Right lung (tissue), 5 donors: ENCODE data around the gene CFAP46. TPM values are rescaled to one million over a fixed set of nuclear protein-coding genes. Genes with fewer than 3 reads are reported as not detected.
"Not testable (repeated sequence)": the region's sequence is repeated elsewhere in the genome, so short reads cannot be mapped to it uniquely, and the experiment has no call there.

Experiments
- DNase-seq, 2 donors: peaks; one replicate each; pipeline ENCODE4 v3.0.0-alpha.2; 2013
- polyA plus RNA-seq, 5 donors: library from polyadenylated mRNA; unstranded; fragments of 120-200 nt; gene quantifications; one replicate each; pipeline versions ENCODE4 v1.2.1 to v1.2.3, GENCODE V29; 2013; ENCODE audit warnings: inconsistent platforms in 1 of 5, low replicate concordance in 1 of 5; ENCODE audit not compliant: insufficient read length in 5 of 5, insufficient read depth in 1 of 5

CFAP46 gene
- polyA plus RNA-seq, 5 donors, result 2.3 to 5.2 (median 3.8) TPM

DNA sequence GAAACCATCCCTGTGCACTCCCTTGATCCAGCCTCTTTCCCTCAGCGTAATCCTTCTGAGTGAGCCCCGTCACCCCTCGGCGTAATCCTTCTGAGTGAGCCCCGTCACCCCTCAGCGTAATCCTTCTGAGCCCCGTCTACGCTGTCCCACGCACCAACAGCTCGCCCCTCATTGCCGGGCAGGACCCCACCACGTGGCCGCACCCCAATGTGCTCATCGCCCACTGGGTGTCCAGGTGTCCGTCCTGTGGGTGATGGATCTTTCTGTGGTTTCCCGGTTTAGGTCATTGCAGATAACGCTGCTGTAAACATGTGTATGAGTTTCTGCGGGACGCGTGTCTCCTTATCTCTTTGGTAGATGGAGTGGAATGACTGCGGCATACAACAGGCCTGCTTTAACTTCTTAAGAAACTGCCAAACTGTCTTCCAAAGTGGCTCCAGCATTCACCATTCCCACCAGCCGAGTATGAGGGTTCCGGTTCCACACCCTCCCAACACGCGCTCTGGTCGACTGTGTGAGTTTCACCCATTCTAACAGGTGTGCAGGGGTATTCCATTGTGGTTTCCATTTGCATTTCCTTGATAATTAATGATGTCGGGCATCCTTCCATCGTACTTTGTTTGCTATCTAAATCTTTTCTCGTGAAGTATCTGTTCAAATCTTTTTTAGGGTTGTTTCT is 114.4 kb downstream of the CFAP46 start:
- no peak for DNase-seq

DNA sequence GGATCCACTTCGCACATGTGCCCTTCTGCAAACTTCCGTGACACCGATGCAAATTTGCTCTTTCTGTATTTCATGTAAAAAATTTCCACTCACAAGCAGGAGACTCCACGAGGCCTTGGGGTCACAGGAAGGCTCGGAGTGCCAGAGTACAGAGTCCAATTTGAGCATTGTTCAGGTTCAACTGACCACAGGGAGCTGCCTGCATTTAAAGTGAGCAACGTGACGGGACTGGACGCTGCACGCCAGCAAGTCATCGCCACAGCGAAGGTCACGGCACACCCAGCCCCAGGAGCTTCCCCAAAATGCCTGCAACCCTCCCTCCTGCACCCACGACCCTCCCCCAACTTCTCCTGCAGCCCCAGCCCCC is 115.0 kb downstream of the CFAP46 start:
- DNase-seq, result no peak

DNA sequence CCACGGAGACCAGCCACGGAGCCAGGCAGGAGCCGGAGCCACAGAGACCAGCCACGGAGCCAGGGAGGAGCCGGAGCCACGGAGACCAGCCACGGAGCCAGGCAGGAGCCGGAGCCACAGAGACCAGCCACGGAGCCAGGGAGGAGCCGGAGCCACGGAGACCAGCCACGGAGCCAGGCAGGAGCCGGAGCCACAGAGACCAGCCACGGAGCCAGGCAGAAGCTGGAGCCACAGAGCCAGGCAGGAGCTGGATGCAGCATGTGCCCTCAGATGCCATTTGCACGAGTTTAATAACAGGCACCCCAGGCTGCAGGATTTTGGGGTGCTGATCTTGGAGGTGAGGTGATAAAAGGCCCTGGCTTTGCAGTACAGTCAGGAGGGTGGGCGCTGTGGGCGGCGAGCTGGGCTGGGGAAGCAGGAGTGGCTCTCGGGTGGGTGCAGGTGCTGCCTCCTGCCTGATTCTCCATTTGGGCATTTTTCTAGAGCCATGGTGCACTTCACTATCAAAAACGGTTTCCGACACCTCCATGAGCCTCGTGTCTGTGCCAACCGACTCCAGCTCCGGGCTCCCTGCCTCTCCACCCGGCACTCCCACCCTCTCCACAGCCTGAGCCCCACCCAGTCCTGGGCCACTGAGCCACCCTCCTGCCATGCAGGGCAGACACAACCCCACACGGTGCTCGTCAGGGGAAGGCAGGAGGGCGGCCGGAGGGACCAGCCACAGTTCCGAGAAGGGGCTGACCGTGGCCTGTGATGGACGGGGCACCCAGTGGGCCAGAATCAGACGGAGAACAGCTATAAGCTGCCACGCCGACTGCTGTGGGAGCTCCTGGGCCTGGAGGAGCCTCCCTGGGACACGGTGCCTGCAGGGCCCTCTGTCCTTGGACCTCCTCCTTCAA is 115.6 kb downstream of the CFAP46 start:
- no peak for DNase-seq

DNA sequence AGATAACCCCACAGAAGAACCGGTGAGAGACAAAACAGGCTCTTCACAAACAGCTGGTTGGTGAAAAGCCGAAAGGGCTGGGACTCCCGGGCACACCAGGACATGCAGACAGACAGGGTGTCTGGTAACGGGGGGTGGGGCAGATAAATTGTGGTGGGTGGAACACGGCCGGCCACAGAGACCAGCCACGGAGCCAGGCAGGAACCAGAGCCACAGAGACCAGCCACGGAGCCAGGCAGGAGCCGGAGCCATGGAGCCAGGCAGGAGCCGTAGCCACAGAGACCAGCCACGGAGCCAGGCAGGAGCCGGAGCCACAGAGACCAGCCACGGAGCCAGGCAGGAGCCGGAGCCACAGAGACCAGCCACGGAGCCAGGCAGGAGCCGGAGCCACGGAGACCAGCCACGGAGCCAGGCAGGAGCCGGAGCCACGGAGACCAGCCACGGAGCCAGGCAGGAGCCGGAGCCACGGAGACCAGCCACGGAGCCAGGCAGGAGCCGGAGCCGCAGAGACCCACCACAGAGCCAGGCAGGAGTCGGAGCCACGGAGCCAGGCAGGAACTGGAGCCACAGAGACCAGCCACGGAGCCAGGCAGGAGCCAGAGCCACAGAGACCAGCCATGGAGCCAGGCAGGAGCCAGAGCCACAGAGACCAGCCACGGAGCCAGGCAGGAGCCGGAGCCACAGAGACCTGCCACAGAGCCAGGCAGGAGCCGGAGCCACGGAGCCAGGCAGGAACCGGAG is 116.4 kb downstream of the CFAP46 start:
- not testable (repeated sequence) for DNase-seq

DNA sequence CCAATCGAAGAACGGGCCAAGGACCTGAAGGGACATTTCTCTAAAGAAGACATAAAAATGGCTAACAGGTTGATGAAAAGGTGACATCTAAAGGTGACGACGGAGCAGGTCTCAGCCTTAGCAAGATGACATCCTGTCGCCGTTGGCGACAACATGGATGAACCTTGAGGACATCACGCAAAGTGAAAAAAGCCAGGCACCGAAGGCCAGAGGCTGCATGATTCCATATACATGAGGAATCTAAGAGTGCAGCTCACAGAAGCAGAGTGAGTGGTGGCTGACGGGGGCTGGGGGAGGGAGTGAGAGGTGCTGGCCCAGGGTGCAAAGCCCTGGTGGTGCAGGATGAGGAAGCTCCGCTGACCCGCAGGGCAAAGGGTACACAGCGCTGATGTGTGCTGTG is 122.3 kb downstream of the CFAP46 start:
- DNase-seq, result no peak

DNA sequence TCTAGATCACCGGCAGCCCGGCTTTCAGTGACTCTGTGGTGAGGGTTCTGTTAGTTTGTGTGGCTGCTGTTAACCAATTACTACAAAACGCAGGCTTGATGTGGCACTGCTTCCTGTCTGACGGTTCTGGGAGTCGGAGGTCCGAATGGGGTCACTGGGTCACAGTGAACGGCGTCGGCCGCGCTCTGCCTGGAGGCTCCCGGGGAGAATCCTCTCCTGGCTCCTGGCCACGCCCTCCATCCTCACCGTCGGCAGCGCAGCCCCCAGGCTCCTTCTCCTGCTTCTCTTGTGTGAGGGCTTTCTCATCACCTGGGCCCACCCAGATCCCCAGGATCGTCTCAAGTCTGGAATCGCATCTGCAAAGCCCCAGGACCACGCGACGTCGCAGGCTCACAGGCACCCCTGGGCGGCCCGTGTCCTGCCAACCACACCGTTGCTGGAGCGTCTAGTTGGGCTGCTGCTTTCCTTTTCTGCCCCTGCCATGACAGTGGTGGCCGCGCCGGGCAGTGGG is 124.6 kb downstream of the CFAP46 start:
- no peak for DNase-seq

DNA sequence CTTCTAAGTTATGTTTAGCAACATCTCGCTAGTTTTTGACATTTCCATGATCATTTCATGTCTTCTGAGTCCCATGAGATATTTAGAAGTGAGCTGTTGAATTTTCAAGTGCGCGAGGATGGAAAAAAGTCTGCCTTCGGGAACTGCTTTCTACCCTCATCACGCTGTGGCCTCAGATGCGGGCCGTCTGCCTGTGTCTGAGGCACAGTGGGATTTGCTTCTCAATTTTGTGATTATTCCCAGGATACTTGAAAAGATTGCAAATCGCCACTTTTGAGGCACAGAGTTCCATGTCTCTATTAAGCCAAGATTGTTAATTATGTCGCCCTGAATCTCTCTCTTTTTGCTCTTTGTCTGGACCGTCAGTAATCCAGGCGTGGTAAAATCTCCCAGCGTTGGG is 125.7 kb downstream of the CFAP46 start:
- DNase-seq, result no peak

DNA sequence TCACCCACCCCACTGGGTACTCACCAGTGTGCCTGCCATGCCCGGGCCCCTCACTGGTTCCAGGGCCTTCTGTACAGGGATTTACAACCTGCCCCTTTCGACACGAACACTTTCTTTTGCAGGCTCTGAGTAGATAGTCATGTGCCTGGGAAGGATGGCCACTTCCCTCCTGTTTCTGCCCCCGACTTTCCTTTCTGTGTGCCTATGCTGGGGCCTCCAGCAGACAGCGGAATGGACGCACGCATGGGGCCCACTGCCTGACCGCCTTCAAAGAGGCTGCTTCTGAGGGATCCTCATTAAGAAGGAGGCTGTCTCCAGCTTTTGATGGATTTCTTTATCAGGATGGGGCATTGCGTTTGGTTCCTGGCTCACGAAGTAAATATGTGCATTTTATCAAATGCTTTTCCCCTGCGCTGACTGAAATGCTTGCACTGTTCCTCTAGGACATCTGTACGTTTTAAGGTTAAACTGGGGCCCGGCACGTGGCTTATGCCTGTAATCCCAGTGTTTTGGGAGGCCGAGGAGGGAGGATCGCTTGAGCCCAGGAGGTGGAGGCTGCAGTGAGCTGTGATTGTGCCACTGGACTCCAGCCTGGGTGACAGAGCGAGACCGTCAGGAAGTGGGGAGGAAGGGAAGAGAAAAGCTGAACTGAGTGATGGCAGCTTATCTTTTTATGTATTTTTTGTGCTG is 127.1 kb downstream of the CFAP46 start:
- no peak for DNase-seq

DNA sequence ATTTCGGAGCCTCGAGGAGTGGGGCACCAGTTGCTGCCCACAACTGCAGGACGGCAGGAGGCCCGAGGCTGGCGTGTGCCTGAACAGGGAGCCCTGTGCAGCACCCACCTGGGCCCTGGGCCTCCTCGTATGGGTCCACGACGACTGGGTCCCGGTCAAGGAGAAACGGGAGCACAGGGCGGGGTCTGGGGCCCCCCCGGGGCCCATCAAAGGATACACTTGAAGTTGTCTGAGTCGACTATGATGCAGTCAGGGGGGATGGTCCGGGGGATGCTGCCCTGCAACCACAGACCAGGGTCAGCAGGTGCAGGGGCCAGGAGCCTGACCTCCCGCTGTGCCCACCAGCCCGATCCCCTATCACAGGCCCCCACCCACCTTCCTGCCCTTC is 127.9 kb downstream of the CFAP46 start:
- no peak for DNase-seq

DNA sequence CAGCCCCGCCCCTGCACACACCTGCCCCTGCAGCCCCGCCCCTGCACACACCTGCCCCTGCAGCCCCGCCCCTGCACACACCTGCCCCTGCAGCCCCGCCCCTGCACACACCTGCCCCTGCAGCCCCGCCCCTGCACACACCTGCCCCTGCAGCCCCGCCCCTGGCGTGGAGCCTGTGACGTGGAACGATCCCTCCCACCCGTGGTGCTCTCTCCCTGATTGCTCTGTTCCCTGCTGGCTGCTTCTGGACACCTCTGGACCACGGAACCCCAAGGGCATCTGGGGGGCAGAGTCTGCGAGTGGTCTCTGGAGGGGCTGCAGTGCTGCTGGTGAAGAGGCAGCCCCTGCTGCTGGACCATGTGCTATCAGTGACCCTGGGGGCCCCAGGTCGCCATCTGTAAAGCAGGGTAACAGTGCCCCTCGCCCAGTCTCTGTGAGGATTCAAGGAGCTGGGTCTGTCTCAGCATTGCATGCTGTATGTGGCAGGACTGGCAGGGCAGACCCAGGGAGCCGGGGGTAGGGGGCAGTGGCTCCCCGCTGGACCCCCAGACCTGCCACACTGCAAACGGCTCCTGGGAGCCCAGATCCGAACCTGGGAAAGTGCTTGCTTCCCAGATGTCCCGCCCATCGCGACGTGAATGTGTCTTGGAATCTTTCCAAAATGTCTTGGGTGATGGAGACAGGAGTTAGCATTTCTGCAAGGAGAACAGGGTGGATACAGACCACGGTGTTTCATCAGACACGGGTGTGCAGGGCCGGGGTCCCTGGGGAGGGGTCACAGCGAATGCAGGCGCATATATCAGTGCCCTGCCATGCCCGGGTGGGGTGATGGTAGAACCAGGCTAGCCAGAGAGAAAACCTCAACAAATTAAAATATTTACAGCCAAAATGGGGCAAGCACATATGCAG is 128.6 kb downstream of the CFAP46 start:
- no peak for DNase-seq

DNA sequence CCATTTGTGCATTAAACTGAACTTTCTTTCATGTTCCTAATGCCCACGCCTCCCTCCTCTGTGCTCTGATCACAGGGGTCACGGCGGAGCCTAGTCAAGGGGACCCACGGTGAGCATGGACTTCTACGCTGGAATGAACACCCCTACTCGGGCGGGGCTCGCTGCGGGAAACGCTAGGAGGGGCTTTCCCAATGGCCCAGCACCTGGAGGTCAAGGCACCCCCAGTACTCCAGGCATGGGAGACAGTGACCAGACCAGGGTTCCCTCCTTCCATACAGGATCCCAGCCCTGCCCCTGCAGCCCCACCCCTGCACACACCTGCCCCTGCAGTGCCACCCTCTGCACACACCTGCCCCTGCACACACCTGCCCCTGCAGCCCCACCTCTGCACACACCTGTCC is 129.4 kb downstream of the CFAP46 start:
- no peak for DNase-seq

DNA sequence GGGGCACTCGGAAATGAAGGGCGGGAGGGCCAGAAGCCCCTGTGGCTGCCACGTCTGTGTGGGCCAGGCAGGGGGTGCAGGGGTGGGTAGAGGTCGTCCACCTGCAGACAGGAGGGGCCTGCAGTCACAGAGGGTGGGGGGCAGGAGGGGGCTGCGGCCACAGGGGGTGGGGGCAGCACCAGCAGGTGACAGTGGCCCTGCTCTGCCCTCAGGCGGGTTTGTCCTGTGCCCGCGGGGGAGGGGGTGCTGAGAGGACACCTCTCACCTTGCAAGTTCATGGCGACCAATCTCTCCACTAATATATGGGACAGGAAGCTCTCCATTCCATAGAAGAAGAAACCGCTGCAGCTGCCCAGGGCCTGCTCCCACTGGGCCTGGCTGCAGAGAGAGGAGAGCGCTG is 129.8 kb downstream of the CFAP46 start:
- DNase-seq, result no peak

DNA sequence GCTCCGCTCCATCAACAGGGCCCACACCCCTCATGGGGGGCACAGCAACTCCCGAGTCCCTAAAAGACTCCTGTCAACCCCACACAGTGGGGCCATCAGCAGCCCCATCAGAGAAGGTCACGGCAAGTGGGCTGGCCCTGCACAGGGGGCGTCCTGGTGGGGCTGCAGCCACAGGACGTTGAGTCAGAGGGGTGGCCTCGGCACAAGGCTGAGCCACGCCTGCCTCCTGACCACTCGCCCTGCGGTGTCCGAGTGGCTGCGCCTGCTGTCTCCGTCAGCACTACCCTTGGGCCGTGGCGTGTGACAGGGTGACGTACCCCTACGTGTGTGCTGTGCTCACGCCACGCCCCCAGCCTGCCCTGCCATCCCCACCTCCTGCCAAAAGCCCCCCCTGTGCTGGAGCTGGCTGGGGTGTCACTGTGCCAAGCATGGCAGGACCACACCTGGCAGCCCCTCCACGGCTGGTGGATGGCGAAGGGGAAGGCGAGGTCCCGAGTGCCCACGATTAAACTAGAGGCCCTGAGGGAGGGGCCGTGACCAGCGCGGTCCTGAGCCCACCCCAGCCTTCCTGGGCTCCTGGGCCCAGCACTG is 130.4 kb downstream of the CFAP46 start:
- no peak for DNase-seq

DNA sequence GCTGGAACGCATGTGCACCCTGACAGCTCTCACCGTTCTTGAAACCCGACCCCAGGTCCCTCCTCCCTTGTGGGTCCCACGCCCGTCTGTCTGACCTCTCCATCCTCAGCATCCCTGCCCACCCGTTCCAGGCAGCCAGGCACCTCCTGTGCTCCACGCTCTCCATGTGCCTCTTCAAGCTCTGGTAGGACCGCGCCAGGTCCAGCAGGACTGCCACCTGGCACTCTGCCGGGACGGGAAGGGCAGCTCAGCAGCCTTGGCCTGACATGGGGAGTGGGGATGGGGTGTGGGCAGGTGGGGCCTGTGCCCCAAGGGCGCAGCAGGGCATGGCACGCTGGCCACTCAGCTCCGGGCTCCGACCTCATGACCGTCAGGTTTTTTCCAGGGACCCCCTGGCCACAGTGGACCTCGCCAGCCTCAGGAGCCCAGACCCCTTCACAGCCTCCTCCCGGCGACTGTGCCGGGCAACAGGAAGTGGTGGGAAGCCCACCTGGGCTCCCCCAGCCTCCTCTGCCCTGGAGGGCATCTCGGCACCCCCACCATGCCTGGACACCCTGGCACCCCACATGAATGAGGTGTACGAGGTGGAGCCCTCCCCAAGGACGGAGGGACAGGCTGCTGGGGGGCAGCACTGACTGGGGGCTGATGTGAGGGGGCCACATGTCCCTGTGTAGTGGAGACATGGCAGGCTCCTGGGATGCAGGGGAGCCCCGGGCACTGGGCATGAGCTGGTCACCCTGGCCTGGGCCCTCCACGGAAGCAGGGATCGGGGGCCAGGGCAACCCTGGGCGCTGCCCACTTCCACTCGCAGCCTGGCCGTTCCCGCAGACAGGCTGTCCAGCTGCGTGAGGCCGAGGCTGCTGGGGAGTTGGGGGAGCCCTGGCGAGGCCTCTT is 131.3 kb downstream of the CFAP46 start:
- no peak for DNase-seq

DNA sequence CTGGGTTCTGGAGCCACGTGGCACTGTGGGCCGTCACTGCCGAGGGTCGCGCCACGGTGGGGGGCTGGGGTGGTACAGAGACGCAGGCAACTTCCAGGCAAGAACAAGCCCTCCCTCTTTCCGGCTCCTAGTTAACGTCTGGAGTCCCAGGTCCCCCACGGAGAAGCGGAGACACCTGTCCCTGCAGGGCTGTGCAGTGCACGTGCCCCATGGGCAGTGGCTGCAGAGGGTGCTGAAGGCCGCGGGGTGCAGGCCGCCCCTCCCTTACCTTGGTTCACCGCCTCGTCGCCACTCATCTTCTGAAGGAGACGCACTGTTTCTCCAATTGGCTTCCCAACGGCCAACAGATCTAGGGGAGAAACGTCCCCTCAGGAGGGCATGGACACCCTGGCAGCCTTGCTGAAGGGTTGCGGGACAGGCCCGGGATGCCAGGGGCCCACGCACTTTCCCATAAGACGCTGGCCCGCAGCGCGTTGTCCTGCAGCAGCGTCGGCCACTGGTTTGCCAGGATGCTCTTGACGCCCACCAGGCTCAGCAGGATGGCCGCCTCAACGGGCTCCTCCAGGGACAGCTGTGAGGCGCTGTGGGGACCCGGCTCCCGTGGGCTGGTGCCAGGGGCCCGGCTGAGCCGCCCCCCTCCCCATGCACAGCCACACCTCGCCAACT is 132.1 kb downstream of the CFAP46 start:
- DNase-seq, result no peak

DNA sequence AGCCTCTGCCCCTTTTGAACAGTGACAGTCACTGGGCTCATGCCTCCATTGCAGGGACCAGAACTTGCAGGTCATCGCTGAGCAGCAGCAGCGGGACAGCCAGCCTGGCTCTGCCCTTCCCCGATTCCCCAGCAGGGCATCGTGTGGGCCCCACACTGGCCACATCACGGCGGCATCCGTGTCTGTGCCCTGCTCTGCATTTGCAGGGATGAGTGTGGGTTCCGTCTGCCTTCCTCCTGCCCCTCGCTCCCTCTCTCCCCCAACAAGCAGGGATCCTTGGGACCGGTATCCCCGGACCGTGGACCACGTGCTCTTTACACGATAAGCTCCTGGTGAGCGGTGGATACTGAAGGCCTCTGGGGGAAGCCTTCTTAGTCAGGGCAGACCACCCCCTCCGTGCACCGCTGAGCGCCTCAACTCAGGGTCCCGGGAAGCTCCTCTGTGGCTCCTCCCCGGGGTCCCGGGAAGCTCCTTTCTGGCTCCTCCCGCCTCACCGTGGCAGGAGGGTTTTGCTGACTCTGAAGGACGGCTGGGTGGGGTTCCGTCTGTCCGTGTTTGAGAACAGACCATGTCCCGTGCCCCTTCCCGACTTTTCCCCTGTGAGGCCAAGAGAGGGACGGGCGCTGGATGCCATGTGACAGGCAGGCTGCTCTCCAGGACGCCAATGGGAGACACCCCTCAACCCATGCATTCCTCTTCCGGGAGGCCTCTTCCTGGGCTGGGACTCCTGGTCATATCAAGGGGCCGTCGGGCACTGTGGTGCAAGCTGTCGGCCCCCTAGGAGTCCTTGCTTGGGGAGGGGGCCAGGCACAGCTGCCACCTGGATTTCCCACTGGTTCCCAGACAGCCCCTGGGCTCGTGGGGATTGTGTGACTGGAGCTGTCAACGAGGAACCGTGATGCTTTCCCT is 132.9 kb downstream of the CFAP46 start:
- no peak for DNase-seq

DNA sequence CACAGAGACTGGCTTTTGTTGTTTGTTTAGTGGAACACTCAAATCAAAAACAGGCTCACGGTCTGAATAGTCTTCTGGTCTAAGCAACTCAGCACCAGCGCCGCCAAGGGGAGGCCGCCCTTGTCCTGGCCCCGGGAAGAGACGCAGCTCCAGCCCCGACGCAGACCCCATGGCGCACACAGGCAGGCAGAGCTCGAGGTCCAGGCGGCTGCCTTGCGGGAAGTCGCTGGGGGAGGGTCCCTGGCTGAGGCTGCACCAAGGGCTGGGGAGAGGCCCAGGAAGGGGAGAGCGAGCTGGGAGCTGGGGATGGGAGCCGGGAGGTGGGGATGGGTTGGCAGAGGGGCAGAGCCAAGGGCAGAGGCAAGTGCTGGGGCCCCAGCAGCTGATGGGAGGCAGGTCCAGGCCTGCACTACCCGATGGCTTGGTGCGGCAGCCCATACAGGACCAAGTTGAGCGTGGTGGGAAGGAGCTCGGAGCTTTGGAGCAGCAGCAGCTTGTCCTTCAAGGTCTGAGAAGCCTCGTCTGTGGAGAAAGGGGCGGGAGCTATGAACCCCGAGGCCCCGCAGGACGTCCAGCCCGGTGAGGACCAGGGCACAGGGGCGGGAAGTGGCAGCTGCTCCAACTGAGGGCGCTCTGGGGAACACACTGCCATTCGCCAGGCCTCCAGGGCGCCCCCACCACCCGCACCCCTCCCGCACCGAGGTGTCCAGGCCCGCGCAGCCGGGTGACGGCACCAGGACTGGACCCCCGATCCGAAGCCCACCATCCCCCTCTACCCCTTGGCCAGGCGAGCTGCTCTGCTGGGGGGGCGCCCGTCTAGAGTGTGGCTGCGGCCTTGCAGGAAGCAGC is 133.8 kb downstream of the CFAP46 start:
- DNase-seq, result no peak
